ENCODE measurements around the gene PCTP. TPM values are rescaled to one million over a fixed set of nuclear protein-coding genes. Genes with fewer than 3 reads are reported as not detected.

The PCTP gene
- total RNA-seq, 1 donor from 2014 or later = 28.1 TPM

DNA sequence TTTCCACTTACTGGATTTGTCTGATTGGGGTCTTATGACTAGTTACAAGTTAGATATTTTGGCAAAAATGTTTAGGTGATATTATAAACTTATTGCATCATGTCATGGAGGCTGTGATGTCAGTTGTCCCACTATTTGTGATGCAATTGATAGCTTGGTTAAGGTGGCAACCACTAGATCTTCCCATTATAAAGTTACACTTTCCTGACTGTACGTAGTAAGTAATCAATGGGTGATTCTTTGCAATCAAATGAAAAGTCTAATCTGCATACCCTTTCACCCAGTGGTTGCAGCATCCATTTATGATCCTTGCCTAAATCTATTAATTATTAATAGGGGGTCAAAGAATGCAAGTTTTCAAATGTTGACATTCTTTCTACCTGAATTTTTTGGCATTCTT, 4.4 kb upstream of the PCTP start:
- Histone ChIP-seq H3K27me3 (ENCODE audit: low read depth) (no peaks in the 10 kb centered on the region), H3K27ac (no peak overlapping the region), H3K4me1 (peaks cover under 1% of the 10 kb centered on the region), H3K4me3 (no peak overlapping the region), H3K9me3 (no peaks in the 10 kb centered on the region), H3K36me3 (no peaks in the 10 kb centered on the region)
- intact Hi-C loops (cut with DNase I) = no loop called here
- ATAC-seq (no peak), DNase-seq (no peak)
- TF ChIP-seq, protein P1, sequence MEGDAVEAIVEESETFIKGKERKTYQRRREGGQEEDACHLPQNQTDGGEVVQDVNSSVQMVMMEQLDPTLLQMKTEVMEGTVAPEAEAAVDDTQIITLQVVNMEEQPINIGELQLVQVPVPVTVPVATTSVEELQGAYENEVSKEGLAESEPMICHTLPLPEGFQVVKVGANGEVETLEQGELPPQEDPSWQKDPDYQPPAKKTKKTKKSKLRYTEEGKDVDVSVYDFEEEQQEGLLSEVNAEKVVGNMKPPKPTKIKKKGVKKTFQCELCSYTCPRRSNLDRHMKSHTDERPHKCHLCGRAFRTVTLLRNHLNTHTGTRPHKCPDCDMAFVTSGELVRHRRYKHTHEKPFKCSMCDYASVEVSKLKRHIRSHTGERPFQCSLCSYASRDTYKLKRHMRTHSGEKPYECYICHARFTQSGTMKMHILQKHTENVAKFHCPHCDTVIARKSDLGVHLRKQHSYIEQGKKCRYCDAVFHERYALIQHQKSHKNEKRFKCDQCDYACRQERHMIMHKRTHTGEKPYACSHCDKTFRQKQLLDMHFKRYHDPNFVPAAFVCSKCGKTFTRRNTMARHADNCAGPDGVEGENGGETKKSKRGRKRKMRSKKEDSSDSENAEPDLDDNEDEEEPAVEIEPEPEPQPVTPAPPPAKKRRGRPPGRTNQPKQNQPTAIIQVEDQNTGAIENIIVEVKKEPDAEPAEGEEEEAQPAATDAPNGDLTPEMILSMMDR (IDR thresholded peaks at IDR 0.05) = no peak

GRCh38 chr17:55747209-55747608, 3.6 kb upstream of the PCTP start:
- Histone ChIP-seq H3K4me3 (no peak overlapping the region), H3K36me3 (no peaks in the 10 kb centered on the region), H3K4me1 (peaks cover 8% of the 10 kb centered on the region), H3K9me3 (no peaks in the 10 kb centered on the region), H3K27me3 (ENCODE audit: low read depth) (no peaks in the 10 kb centered on the region), H3K27ac (no peak overlapping the region)
- no peak for ATAC-seq
- intact Hi-C loops (cut with DNase I) = no loop called here
- TF ChIP-seq, protein P1 (IDR thresholded peaks at IDR 0.05) = no peak
- DNase-seq = no peak

- Histone ChIP-seq H3K9me3 (no peaks in the 10 kb centered on the region), H3K27ac (no peak overlapping the region), H3K4me1 (peaks cover 14% of the 10 kb centered on the region), H3K27me3 (ENCODE audit: low read depth) (no peaks in the 10 kb centered on the region), H3K4me3 (no peak overlapping the region), H3K36me3 (peaks cover 3% of the 10 kb centered on the region)
- no peak for DNase-seq
- intact Hi-C loops (cut with DNase I) = no loop called here
- TF ChIP-seq, protein P1 (IDR thresholded peaks at IDR 0.05) = no peak
- no peak for ATAC-seq
Measured at GRCh38 chr17:55748841-55749240, 2.0 kb upstream of the PCTP start.

DNA sequence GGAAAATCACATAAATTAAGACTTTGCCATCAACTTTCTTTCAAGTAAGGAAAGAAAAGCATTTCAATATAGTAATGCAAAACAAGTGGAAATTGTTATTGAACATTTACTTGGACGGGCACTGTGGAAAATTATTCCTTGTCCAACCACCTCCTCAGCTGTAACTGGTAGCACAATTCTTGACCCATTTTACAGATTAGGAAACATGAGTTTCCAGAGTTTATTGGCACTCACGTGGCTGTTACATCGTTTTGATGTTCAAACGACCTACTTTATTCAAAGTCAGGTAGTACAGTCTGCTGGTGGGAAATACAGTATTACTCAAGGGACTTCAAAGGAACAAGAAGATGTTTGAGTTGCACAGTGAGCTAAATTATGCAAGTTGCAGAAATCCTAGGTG, 866 bp upstream of the PCTP start:
- H3K27me3 ChIP-seq (ENCODE audit: low read depth) = no peaks in the 10 kb centered on the region
- H3K36me3 ChIP-seq = peaks cover 7% of the 10 kb centered on the region
- intact Hi-C loops (cut with DNase I) = no loop called here
- H3K4me3 ChIP-seq = no peak overlapping the region
- H3K27ac ChIP-seq = peak overlapping the region; percentile 92
- ATAC-seq = no peak
- no peaks in the 10 kb centered on the region for H3K9me3 ChIP-seq
- no peak for DNase-seq
- peaks cover 14% of the 10 kb centered on the region for H3K4me1 ChIP-seq
- TF ChIP-seq, protein P1 (IDR thresholded peaks at IDR 0.05) = no peak

GRCh38 chr17:55751720-55752250, 934 bp downstream of the PCTP start:
- intact Hi-C loops (cut with DNase I) = no loop called here
- TF ChIP-seq, protein P1 (IDR thresholded peaks at IDR 0.05) = no peak
- no peak for DNase-seq
- H3K4me1 ChIP-seq = peaks cover 14% of the 10 kb centered on the region
- no peaks in the 10 kb centered on the region for H3K27me3 ChIP-seq (ENCODE audit: low read depth)
- H3K9me3 ChIP-seq = no peaks in the 10 kb centered on the region
- peaks cover 7% of the 10 kb centered on the region for H3K36me3 ChIP-seq
- no peak for ATAC-seq
- H3K4me3 ChIP-seq = peak overlapping the region; percentile 82
- H3K27ac ChIP-seq = peak overlapping the region; percentile 92

Measured in lower lobe of right lung (tissue), 2 donors.